Activated CD4-positive, alpha-beta T cell treated with anti-CD3 and anti-CD28 coated beads, Interleukin-2, amount 50 U/mL, for 16 hours (primary cell): ENCODE results near the gene TYK2.
"Not testable (repeated sequence)": the region's sequence is repeated elsewhere in the genome, so short reads cannot be mapped to it uniquely, and the experiment has no call there.

Source experiments
- DNase-seq: peaks from one replicate; pipeline ENCODE4 v3.0.0-alpha.2; 2020

TYK2 gene

DNA sequence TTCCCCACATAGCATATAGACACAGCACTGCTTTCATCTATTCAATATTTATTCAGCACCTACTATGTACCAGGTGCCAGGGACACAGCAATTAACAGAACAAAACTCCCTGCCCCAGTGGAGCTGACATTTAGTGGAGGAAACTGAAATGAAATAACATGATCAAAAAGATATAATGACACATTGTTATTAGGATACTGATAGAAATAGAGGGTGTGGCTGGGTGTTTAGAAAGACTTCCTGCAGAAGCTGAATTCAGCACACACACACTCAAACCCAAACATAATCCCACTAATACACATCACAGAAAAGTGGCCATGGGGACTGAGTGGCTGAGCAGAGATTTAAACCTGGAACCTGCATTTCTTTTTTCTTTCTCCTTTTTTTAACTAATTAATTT, 26.7 kb upstream of the TYK2 start:
- DNase-seq = no peak

DNA sequence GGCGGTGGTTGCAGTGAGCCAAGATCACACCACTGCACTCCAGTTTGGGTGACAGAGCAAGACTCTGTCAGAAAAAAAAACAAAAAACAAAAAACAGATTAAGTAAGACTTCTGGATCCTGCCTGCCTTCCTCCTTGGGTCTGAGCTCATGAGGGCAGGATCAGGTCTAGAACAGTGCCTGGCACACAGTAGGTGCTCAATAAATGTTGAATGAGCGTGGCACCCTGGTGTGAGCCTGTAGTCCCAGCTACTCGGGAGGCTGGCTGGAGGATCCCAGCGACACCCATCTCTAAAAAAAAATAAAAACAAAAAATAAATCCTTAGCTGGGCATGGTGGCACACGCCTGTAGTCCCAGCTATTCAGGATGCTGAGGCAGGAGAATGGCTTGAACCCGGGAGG, 25.8 kb upstream of the TYK2 start:
- DNase-seq = no peak

DNA sequence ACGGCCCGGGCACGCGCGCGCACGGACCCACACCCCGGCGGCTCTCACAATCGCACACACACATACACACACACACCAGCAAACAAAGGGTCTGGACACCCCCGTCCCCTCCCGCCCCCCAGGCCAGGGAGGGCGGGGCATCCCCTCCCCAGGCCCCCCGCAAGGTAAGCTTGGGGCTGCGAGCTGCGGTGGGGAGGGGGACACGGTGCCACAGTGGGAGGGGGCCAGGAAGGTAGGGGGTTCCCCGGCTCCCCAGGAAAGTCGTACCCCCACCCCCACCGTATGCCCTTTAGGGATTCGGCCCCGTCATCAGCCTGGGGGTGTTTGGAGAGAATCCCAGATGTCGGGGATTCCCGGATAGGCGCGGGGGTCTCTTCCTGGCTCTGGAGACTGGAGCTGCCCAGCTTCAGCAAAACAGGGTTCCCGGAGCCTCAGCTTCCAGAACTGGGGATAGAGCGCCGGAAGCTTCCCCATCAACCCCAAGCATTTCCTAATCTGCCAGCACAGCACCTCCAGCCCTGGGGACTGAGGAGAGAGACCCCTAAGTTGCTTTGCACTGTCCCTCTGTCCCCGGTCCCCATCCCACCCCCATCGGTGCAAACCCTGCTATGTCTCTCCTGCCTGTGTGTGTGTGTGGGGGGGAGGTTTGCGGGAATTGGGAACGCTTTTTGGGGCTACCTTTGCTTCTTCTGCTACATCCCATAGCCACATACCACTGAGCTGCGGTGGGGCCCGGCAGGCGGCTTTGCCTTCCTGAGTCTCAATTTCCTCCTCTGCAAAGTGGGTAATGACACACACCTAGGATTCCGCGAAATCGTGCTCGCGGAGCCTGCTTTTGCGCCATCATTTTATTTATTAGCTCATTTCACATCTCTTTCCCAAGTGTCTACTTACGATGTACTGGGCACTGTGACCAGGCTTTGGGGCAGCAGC, 24.8 kb upstream of the TYK2 start:
- peak; percentile 73 for DNase-seq

DNA sequence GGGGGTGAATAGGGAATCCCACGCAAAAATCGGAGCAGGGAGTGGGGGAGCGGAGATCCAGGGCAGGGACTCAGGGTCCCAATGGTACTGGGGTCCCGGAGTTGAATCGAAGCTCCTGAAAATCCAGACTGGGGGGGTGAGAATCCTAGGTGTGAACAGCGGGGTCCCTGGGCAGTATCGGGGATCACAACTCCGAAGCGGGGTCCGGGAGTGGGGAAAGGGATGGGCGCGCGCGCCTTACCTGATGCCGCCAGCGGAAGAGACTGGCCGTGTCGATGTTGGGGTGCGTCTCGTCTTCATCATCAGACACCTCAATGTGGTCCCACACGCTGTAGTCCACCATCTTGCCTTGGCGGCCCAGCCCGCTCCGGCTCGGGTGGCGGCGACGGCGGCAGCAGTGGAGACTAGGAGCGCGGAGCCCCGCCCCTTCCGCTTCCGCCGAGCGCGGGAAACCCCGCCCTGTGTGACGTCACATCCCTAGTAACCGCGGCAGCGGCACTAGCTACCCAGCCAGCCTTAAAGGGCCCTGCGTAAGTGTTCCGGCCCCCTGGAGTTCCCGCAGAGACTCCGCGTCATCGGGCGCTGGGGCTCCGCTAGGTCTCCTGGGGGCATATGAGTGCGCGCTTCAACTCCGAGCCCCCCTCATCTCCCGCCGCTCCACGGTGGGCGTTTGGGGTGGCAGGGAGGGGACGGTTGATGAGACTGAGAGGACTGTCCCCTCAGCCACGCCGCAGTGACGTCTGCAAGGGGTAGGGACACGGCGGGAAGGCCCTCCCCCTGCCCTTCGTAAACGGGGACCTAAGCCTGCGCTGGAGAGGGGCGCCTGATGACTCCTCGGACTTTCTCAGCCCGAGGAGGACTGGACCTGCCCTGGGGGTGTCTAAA, 23.0 kb upstream of the TYK2 start, which contains the start of gene CDC37:
TSS of gene CDC37 (minus strand) at position 406 of the 885 bp plus-strand sequence. CDS start at position 343, 63 bp downstream.
- peak; percentile 98 for DNase-seq

DNA sequence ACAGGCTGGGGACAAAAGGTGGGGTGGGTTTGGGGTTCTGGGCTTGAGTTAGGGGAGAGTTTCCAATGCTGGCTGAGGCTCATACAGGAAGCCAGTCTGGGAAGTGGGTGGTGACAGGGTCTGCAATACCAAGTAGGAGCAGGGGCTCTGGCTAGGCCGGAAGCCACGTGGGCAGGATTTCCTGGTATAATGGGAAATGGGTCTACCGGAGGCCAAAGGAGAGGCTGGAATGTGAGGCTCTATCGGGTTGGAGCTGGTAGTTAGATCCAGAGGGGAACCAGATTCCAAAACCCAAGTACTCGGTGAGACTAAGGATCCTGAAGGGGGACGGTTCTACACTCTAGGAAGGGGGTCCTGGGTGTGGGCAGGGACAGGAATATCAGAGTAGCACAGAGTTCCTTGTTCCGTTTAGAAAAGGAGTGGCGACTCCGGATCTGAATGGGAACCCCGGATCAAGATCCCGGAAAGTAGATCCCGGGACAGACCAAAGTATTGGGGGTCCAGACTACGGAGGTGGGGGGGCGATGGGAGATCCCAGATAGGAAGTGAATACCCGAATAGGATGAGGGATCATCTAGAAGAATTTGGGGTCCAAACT, 22.2 kb upstream of the TYK2 start:
- DNase-seq = peak; percentile 40

DNA sequence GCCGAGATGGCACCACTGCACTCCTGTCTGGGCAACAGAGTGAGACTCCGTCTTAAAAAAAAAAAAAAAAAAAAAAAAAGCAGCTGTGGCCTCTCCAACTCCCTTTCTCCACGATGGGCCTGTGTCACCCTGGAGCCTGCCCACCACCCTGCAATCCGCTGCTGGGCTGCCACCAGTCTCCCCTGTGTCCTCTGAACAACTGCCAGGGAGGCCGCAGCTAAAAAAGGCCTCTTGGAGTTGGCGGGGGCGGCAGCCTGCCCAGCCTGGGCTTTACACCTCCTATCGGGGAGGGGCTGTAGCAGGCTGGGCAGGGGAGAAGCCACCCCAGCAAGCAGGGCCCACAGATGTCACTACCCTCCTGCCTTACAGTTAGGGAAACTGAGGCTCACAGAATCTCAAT, 19.5 kb upstream of the TYK2 start:
- DNase-seq = no peak

DNA sequence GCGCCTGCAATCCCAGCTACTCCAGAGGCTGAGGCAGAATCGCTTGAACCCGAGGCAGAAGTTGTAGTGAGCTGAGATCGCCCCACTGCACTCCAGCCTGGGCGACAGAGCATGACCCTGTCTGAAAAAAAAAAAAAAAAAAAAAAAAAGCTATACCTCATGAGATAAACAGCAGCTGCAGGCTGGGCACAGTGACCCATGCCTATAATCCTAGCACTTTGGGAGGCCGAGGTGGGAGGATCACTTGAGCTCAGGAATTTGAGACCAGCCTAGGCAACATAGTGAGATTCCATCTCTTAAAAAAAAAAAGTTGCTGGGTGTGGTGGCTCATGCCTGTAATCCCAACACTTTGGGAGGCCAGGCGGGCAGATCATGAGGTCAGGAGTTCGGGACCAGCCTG, 19.0 kb upstream of the TYK2 start:
- DNase-seq = not testable (repeated sequence)

DNA sequence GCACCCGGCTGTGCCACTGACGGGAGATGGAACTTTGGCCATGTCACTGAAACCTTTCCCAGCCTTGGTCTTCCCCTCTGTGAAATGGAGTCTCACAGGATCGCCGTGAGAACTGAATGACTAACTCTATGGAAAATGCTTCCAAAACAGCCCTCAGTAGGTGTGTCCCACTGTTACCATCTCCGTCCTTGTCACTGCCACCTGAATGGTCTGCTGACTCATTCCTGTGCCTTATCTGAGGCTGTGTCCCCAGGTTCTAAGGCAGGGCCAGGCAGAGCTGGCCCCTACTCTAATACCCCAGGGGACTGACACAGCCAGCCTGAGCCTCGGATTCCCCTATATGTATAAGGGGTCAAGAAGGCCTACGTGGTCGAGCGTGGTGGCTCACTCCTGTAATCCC, 18.4 kb upstream of the TYK2 start:
- no peak for DNase-seq

DNA sequence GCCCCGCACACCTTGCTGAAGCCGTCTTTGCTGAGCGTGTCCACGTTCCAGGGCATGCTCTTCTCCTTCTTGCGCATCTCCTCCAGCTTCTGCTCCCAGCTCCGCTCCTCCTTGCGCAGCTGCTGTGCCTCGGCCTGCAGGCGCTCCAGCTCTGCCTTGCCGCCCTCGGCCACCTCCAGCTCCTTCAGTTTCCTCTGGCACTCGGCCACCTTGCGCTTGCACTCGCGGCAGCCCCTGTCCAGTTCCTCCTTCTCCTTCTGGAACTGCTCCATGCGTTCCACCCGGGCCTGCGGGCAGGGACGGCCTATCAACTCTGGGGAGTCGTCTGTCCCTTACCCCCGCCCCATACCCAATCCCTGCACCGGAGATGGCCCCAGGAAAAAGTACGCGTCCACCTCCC, 15.5 kb upstream of the TYK2 start:
- DNase-seq = no peak

DNA sequence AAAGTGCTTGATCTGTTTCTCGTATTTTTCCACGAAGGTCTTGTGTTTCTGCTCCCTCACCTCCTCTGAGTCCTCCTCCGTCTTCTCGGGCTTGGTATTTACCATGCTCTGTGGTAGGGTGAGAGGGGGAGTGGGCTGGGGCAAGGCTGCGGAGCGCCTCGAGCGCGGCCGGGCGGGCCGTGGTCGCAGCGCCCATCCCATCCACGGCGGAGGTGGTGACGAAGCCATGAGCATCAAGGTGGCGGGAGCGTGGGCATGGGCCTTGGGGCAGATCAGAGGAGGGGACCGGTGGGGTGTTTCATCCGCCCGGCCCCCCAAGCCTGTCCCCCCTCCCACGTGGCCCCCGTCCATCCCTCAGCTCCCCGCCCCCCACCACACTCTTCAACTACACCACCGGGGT, 15.1 kb upstream of the TYK2 start:
- DNase-seq = no peak

DNA sequence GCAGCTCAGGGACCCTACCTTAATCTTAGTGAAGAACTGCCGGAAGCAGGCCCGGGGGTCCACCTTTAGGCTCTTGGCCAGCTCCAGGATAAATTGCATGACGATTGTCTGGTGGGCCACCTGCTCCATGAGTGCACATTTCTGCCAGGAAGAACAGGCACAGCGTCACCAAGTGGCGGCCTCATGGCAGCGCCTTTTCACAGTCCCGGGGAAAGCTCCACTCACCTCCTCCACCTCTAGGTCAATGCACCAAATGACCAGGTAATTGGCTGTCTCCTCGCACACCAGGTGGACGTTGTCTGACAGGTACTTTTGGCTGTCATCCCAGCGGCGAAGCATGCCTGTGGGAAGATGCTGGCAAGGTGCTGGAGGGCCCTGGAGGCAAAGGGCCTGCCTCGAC, 14.6 kb upstream of the TYK2 start:
- DNase-seq = no peak

DNA sequence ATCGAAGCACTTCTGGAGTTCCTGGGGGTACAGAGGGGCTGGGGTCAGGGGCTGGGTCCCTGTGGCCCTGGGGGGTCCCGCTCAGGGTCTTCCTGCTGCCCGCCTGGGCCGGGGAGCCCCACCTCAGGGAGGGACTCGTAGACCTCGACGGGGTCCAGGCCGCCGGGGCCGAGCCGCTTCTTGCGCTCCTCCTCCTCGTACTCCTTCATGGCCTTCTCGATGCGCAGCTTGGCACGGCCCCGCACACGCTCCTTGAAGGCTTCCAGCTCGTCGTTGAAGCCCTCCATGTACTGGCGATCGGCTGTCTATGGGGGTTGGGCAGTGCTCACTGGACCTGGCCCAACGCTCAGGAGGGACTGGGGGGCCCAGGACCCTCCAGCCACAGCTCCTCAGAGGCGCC, 12.8 kb upstream of the TYK2 start:
- DNase-seq = no peak

DNA sequence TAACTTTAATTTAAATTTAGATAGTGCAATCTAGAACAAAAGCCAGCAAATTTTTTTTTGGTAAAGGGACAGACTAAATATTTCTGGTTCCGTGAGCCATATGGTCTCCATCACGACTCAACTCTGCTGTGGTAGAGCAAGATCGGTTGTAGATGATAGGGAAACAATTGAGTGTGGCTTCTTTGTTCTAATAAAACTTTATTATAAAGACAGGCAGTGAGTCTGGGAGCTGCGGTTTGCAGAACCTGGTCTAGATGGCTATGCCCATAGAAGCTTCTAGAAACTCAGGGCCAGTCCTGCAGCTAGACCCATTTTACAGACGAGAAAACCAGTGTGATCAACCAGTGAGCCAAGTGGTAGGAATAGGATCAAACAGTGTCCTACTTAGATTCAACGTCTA, 11.7 kb upstream of the TYK2 start:
- no peak for DNase-seq

DNA sequence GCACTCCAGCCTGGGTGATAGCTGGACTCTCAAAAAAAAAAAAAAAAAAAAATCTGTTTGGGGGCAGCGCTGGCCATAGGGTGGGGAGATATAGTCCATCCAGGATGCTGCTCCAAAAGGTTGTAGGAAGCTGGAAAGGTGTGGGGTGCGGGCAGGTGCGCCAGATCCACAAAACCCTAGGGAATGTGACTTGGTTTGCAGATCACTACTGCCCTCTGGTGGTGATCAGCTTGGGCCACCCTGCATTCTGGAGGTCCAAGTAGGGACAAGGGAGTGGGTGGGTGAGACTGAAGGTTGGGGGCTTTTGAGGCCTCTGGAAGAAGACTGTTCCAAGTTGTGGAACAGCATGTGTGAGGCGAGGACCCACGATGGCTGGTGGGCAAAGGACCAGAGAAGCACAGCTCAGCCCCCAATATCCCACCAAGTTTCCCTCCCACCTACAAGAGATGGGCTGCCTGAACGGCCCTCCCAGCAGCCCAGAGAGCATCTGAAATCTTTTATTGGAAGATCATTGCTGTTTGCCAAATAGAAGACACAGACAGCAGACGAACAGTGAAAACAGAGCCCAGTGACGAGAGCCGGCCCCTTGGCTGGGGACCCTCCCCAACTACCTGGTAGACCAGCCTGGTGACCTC, 10.4 kb upstream of the TYK2 start:
- DNase-seq = peak; percentile 68

DNA sequence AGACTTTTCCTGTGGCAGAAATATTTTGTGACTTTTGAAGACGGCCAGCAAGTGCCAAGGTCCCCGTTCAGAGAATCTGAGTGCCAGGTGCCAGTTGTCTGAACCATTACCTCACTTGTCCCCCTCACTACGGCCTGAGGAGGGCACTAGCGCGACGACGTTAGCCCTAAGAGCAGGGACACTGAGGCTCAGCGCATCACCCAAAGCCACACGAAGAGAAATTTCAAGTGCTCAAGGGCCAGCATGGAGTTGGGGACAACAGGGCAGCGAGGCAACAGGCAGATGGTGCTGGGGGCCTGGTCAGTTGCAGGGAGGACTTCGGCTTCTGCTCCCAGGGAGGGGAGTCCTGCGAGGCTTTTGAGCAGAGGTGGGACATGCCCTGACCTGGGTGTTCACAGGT, 9.5 kb upstream of the TYK2 start:
- no peak for DNase-seq

DNA sequence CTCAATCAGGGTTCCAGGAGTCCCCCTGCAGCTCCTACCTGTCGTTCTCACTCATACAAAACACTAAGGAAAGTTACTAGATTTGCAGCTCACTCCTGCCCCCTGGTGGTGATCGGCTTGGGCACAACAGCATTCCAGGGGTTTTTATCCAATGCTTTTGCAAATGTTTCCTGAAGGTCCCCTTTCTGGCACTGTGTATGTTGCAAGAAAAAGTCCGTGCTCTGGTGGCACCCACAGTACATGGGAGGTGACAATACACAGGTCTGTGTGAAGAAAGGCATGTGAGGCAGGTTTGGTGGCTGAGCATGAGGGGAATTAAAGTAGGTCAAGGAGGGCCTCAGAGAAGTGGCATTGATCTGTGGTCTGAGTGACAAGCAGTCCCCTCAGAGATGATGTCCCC, 8.6 kb upstream of the TYK2 start:
- DNase-seq = peak; percentile 73

DNA sequence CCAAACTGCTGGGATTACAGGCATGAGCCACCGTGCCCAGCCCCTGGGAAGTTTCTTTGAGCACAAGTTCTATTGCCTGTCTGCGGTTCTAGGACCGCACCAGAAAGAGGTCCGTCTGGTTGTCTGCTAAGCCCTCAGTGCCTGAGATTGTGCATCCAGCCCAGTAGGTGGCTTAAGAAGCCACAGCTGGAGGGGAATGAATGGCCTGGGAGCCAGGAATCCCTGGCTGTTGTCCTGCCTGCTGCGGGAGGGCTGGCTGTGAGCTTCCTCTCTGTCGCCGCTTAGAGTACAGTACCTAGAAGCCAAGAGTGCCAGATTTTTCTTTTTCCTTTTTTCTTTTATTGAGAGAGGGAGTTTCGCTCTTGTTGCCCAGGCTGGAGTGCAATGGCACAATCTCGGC, 4.2 kb upstream of the TYK2 start:
- DNase-seq = no peak

DNA sequence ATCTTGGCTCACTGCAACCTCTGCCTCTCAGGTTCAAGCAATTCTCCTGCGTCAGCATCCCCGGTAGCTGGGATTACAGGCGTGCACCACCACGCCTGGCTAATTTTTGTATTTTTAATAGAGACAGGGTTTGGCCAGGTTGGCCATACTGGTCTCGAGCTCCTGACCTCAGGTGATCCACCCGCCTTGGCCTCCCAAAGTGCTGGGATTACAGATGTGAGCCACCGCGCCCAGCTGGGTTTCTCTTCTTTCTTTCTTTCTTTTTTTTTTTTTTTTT, 2.8 kb upstream of the TYK2 start:
- DNase-seq = not testable (repeated sequence)

DNA sequence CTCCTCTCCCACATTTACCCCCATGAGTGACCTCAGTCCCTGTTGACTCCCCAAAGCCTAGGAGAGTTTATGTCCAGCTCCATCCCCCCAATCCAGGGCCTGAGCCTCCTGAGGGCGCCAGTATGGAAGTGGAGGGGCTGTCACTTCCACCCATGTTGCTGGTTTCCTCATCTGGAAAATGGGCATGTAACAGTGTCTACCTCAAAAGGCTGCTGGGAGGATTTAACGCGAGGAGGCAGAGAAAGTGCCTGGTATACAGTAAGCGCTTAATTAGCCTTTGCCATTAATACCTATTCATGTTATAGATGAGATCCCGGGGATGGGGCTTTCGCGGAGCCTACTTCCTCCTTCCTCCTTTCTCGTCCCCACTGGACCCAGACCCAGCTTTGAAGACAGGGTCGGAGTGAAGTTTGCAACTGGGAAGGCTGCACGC, 476 bp downstream of the TYK2 start:
- DNase-seq = no peak

DNA sequence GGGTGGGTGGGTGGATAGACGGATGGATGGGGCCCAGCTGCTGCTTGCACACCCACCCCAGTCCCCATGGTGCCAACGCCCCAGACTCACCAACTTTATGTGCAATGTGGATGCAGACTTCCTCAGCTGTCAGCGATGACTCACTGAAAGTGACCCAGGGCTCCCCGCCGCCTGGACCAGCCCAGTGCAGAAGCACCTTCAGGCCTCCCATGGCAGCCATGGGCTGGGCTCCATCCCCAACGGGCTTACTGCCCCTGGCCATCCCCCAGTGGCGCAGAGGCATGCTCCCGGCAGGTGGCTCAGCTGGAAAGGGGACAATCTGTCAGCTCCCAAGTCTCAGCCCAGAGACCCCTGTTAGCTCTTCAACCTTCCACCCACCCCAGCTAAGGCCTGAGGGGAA, 2.2 kb downstream of the TYK2 start:
- no peak for DNase-seq

DNA sequence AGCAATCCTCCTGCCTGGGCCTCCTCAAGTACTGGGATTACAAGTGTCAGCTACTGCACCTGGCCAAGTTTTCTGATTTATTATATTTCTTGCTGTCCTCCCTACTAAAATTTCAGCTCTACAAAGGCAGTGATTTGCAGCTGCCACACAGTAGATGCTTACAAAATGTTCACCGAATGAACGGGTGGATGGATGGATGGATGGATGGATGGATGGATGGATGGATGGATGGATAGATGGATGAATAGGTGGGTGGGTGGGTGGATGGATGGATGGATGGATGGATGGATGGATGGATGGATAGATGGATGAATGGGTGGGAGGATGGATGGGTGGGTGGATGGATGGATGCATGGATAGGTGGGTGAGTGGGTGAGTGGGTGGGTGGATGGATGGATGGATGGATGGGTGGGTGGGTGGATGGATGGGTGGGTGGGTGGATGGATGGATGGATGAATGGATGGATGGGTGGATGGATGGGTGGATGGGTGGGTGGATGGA, 3.2 kb downstream of the TYK2 start:
- DNase-seq = not testable (repeated sequence)

DNA sequence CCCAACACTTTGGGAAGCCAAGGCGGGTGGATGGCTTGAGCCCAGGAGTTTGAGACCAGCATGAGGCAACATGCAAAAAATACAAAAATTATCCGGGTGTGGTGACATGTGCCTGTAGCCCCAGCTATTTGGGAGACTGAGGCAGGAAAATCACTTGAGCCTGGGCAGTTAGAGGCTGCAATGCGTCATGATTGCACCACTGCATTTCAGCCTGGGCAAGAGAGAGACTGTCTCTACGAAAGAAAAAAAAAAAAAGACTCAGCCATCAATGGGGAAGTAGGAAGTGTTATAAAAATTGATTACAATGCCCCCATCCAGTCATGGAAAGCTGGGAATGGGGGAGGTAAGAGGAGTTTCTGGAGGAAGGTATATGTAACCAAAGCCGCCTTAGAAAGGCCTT, 5.4 kb downstream of the TYK2 start:
- no peak for DNase-seq

DNA sequence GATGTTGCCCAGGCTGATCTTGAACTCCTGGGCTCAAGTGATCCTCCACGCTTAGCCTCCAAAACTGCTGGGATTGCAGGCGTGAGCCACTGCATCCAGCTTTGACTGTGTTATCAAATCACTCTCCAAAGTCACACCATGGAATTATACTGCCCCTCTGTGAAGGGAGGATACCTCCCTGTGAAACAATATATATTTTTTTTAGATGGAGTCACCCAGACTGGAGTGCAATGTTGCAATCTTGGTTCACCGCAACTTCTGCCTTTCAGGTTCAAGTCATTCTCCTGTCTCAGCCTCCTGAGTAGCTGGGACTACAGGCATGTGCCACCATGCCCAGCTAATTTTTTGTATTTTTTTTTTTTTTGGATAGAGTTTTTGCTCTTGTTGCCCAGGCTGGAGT, 7.7 kb downstream of the TYK2 start:
- no peak for DNase-seq
